HG02973 (cell line): ENCODE data around the gene C16orf46.
"Not testable (repeated sequence)": the region's sequence is repeated elsewhere in the genome, so short reads cannot be mapped to it uniquely, and the experiment has no call there.

ENCODE experiments used
- ATAC-seq: cut with Tn5 transposase; IDR thresholded peaks from one replicate; pipeline ENCODE4 v1.9.1; 2021; ENCODE audit warnings: moderate library complexity; ENCODE audit not compliant: unreplicated experiment

C16orf46 gene, protein sequence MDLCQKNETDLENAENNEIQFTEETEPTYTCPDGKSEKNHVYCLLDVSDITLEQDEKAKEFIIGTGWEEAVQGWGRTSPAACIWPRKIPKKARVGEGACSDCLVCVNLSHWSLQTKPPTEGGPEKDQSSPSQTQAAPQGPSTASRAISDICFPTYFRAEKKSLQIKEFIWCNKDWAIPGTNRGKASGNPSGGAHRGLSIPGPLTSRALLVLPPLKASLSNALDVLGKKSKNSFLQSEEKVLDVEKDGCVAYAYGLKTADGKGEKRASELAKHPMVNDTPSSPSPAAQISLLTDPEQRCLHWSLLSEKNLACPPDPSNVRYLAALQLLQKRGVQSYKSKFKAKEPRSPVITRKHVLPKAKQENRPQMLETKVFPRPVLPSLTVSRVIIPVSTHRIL

DNA sequence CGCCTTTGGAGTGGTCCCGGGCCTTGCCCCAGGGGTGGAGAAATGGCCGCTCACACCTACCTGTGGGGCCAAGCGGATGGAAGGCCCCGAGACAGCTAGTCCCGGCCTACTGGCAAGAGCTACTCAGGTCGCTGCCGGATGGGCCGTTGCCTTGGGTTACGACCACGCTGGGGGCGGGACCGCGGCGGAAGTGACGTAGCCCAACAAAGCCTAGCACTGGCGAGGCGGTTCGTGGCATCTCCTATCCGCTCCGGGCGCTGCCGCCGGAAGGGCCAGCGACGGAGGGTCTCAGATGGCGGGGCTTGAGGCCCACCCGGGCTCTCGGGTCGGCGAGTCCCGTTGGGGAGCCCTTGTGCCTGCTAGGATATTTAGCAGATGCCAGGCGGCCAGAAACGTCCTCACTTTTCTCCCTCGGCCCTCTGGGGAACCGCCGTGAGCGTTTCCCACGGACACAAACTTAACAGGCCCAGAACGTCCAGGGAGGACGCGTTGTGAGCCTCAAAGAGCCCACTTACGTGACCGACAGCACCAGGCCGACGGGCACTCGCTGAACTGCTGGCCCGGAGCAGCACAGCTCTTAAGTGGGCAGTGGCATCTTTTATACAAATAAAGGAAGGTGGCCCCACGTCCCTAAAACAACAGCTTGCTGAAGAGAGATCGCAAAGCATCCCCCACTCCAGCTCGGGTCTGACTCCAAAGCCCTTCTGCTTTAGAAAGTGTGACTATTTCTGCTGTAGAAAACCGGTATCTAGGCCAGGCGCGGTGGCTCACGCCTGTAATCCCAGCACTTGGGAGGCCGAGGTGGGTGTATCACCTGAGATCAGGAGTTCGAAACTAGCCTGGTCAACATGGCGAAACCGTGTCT lies at the start of gene C16orf46:
Gene C16orf46 (minus strand): TSS at position 163 of the 865 bp plus-strand sequence. CDS start 13,283 bp downstream, outside the sequence.
- peak; percentile 95 for ATAC-seq

DNA sequence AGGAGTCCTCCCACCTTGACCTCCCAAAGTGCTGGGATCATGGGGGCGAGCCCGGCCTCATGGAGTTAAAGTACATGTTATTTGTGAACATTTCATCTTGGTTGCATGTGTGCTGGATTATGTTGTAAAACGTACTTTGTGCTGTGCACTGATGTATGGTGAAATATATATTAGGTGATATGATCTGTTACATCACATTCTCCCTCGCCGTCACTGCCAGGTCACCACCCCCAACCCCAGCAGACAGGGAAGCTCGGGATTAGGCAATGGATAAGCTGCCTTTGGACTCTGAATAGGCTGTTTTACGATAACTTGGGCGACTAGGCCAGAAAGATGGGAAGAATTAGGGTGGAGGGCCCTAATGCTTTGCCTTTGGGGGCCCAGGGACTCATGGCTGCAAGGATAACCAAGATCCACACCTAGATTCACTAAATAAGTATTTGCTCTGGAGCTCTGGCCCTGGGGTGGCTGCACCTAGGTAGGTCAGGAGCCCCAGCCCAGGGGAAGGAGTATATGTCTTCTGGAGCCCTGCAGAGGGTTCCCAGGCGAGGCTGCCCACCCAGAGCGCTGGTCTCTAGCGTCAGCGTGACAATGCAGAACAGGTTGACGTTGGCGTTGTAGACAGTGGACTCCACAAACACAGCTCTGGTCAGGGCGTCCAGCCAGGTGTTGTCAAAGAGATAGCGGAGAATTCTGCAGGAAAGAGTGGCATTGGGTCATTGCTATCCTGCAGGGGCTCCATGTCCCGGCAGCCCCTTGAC lies 46.2 kb upstream of the C16orf46 start:
- ATAC-seq: no peak

DNA sequence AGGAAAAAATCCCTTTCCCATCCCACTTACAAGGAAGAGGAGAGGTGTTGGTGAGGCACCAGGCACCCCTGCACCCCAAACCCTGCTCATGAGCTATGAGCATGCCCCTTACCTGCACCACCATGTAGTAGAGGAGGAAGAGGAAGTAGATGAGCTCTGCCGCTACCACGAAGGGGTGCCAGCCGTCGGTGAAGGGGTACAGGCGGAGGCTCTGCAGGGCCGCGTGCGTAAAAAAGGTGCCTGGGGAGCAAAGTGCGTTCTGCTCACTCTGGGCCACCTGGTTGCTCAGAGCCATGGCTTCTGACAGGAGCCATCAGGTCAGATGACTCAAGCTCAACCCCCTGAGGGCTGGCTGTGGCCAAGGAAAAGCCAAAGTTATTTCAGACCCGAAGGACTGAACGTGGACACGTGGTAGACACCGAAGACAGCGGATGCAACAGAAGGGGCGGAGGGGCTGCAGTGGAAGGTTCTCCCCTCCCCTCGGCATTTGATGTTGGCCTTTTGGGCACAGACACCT lies 44.5 kb upstream of the C16orf46 start:
- no peak for ATAC-seq

DNA sequence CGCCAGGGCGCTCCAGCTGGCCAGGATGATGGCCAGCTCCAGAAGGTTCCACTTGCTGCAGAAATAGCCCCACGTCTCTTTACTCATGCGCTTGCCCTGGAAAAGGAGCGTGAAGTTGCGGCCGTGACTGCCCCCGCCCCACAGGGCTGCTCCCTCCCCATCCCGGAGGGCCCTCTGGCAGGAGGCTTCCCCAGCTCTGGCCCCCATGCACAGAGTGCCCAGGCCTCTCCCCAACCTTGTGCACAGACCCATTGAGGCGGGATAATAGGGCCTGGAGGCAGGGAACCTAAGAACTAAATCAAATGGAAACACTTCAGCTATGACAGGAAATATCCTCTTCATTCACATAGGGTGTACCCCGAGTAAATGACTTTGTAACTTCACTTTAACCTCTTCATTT lies 40.4 kb upstream of the C16orf46 start:
- no peak for ATAC-seq

DNA sequence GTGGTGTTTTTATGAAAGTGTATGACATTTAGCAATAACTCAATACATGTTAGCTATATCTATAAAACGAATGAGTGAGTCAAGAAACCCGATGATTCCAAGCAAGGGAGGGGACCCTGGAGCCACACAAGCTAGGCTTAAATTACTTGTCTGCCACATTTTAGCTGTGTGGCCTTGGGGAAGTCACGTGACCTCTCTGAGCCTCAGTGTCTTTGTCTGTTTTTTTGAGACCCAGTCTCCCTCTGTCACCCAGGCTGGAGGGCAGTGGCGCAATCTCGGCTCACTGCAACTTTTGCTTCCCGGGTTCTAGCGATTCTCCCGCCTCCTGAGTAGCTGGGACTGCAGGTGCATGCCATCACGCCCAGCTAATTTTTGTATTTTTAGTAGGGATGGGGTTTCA lies 39.2 kb upstream of the C16orf46 start:
- no peak for ATAC-seq

DNA sequence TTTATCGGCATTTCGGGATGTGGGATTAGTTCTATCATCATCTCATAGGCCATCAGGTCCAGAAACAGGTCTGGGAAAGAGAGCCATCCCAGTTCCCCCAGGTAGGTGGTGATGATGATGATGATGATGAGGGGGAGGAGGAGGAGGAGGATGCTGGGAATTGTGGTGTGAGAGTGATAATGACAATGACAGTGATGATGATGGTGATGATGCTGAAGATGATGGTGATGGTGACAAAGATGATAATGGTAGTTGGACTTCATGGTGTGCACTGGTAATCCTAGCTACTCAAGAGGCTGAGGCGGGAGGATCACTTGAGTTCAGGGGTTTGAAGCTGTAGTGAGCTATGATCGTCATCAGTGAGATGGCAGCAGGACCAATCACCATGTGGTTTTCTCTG lies 35.4 kb upstream of the C16orf46 start:
- ATAC-seq: no peak

DNA sequence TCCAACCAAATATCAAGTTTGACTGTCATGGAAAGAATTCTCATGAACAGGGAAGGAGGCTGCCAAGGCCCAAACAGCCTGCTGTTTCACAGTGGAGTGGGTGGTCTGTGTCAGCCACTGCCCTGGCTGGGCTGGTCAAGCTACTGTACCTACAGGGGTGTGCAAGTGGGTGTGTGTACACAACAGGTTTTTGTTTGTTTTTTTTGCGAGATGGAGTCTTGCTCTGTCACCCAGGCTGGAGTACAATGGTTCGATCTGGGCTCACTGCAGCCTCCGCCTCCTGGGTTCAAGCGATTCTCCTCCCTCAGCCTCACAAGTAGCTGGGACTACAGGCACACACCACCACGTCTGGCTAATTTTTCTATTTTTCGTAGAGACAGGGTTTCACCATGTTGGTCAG lies 32.2 kb upstream of the C16orf46 start:
- ATAC-seq: not testable (repeated sequence)

DNA sequence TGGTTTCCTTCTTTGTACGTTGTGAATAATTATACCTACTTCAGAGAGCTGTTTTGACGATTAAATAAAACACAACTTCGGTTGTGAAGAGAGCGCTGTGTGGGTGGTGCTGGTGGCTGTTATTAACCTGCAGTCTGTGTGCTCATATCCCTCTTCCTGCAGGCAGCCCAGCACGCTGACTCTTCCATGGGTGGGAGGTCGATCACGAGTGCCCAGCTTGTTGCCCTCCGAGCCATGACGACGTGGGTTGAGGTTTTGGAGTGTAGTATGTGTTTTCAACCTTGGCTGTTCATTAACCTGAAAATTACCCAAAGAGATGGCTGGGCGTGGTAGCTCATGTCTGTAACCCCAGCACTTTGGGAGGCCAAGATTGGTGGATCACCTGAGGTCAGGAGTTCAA lies 30.5 kb upstream of the C16orf46 start:
- no peak for ATAC-seq

DNA sequence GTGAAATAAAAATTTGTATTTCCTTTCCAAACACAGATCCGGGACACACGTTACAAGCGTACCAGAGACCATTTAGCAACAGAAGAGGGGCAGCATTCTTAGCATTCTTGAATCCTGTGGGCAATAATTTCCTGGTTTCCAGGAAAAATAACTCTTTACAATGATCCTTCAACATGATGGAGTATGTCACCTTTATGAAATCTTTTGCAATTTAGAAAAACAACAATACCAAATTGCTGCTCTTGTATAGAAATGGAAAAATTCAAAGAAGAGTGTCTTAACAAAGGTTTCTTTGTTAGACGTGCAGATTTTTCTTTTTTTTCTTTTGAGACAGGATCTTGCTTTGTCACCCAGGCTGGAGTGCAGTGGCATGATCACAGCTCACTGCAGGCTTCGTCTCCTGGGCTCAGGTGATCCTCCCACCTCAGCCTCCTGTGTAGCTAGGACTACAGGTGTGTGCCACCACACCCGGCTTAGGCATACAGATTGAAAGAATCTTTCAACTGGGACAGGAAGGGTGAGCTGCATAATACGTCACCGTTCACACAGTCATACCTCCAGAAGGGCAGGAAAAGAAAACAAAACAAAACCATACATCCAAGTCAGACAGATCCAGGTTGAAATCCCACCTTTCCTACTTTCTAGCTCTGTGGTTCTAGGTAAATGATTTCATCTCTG lies 29.9 kb upstream of the C16orf46 start:
- ATAC-seq: no peak

DNA sequence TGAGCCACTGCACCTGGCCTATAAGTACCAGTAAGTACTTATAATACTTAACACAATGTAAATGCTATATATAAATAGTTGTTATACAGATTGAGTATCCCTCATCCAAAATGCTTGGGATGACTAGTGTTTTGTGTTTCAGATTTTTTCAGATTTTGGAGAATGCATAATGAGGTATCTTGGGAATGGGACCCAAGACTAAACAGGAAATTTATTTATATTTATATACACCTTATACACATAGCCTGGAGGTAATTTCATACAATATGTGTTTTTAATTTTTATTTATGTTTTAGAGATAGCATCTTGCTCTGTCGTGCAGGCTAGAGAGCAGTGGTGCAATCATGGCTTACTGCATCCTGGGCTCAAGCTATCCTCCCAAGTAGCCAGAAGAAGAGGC lies 28.9 kb upstream of the C16orf46 start:
- ATAC-seq: no peak

DNA sequence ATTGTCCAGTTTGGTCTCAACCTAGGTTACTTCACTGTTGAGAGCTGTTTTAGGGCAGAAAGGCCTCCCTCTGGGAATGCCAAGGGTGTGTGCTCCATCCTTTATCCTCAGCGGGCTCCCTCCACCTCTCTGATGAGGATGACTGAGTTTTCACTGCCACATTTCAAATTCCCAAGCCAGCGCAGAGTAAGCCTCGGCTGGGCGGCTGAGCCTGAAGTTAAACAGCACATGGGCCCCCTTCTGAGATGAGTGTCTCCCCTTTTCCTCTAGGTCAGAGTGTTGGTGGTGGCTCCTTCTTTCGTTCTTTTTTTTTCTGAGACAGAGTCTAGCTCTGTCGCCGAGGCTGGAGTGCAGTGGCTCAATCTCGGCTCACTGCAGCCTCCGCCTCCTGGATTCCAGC lies 24.7 kb upstream of the C16orf46 start:
- ATAC-seq: no peak

DNA sequence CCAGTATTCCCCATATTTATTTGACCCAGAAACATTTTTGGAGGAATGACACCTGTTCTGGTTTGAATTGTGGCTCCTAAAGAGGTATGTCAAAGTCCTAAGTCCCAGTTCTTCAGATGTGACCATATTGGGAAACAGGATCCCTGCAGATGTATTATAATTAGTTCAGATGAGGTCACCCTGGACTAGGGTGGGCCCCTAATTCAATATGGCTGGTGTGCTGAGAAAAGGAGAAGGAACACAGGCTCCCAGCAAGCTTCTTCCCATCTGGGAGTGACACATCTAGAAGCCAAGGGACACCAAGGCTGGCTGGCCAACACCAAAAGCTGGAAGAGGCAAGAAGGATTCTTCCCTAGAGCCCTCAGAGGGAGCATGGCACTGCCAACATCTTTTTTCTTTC lies 22.9 kb upstream of the C16orf46 start:
- no peak for ATAC-seq

DNA sequence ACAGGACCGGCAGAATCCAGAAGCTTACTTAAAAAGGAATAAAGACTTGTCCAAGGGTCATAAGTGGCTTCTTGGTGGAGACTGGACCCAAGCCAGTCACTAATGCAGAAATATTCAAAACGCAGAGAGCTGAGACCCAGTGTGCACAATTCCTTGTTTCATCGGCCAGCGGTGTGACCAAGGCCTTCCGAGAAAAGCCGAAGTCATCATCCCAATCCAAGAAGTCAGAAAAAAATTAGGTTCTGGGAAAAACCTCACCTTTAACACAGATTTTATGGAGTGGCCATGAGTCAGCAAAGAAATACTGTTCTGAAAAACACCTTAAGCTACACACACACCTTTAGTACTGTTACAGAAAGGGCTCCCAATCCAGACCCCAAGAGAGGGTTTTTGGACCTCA lies 20.2 kb upstream of the C16orf46 start:
- ATAC-seq: no peak

DNA sequence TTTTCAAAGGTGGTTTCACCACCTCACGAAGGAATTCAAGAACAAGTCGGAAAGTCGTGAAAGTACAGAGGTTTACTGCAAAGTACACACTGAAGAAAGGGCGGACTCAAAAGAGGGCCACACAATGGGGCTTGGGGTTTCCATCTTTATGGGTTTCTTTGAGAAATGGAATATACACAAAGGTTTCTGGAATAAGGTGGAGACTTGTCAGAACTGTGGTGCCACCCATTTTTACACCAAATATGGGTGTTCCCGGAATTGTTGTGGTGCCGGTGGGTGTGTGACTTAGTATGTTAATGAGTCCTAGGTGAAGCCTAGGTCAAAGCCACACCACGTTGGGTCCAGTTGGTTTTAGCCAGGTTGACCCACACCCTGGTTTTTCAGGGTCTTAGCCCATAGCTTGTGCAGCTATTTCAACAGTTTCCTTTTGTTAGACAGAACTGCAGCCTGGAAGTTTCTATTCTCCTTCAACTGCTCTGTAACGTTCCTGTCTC lies 19.7 kb upstream of the C16orf46 start:
- ATAC-seq: no peak

DNA sequence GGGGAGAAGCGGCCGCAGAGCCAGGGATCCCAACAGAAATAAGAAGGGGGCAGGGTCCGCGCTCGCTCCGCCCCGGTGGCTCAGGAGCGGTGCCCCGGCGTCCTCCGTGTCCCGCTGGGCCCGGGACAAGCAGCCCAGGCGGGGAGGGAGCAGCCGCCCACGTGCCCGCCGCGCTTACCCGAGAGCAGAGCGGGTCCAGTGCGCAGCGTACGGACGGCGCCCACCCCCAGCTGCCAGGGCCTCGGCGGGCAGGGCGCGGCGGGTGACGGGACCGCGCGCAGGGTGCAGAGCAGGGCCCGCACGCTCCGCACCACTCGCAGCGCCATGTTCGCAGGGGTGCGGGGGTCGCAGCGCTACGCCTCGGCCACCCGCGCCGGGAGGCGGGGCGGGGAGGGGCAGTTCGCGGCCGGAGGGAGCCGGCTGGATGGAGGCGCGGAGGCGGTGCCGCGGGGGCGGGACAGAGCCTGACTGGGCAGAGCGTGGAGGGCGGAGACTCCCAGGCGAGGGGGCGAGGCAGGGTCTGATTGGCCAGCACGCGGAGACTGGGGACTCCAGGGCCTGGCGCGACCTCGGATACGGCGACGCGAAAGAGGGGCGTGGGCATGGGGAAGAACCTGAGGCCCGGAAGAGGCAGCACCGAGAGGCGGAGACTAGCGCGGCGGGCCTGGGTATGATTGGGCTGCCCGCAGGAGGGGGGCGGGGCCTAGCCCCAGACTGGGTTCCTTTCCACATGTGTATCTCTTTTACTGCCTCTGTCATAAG lies 19.1 kb upstream of the C16orf46 start, which contains the start of gene GCSH:
Gene GCSH (minus strand): TSS at position 443 of the 762 bp plus-strand sequence. CDS start 117 bp downstream, at position 326.
- peak; percentile 97 for ATAC-seq

DNA sequence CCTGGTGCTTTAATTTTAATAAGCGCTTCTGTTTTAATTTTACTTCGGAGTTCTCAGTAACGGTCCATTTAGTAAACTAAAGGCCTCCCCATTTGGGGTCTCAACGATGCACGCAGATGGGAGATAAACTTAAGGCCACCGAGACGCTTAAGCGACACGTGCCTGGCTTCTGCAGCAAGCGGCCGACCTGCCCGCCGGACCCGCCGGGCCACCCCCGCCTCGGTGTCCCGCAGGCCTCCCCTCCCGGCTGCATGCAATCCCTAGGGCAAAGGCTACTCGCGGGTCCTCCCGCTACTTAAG lies 18.6 kb upstream of the C16orf46 start:
- peak; percentile 18 for ATAC-seq

DNA sequence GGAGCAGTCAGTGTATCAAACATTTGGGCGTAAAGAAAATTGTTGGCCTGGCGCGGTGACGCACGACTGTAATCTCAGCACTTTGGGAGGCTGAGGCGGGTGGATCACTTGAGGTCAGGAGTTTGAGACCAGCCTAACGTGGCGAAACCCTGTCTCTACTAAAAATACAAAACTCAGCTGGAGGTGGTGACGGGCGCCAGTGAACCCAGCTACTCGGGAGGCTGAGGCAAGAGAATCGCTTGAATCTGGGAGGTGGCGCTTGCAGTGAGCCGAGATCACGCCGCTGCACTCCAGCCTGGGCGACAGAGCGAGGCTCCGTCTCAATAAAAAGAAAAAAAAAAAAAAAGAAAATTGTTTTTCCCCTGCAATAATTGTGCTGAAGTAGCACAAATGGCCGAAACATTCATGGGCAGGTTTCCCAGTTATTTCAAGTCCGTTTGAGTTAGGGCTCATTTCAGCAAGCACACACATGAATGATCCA lies 17.8 kb upstream of the C16orf46 start:
- no peak for ATAC-seq

DNA sequence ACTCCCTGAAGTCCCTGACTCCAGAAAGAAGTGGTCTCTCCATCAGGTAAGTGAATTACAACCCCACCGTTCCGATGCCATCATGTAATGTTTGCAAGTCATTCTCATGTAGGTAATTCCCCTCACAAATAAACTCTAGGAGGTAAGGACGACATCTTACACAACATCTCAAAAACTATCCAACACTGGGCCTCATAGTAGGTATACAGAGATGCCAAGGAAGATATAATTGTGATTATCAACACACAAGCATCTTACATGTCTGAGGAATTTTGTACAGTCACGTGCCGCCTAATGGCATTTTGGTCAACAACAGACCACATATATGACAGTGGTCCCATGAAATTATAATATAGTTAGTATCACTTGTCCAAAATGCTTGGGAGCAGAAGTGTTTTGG lies 11.8 kb upstream of the C16orf46 start:
- ATAC-seq: no peak

DNA sequence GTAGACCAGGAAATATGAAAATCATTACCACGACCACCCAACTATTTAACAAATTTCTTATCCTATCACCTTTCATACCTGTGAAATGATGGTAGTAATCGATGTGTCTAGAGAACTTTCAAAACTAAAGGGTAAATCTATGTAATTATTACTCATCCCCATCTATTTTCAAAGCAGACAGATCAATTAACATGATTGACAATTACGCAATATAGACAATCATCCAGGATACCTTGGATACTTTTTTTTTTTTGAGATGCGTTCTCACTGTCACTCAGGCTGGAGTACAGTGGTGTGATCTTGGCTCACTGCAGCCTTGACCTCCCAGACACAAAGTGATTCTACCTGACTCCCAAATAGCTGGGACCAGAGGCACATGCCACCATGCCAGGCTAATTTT lies 4.0 kb upstream of the C16orf46 start:
- ATAC-seq: no peak

DNA sequence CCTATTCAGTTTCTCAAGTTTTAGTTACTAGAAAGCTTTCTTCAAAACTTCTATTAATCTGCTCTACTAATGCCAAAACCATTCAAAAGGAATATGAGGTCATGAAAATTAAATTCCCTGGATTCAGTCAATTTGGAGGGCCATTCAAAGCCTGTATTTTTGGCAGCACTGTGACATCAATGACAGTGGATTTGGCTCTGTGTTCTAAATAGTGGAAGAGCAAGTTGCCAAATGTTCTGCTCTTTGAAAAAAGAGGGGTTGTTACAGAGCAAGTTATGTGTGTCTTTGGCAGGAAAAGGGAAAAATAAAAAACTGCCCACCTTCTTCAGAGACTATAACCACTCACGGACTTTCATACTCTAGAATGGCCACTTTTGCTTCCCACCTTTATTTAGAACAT lies 3.2 kb upstream of the C16orf46 start:
- ATAC-seq: no peak
